ENCODE measurements around the gene PLXNC1. TPM values are rescaled to one million over a fixed set of nuclear protein-coding genes. Genes with fewer than 3 reads are reported as not detected.

Gene PLXNC1
- total RNA-seq, 3 donors from 2014 or later: 5.2 to 13.2 (median 6.2) TPM

- DNase-seq: no peak
- H3K9me3 ChIP-seq: no peaks in the 10 kb centered on the region
Measured at GRCh38 chr12:94135896-94136295, 12.5 kb upstream of the PLXNC1 start.

GRCh38 chr12:94139816-94140215, 8.6 kb upstream of the PLXNC1 start:
- no peak for ATAC-seq
- no peaks in the 10 kb centered on the region for H3K9me3 ChIP-seq

More at GRCh38 chr12:94135896-94136295, 12.5 kb upstream of the PLXNC1 start:
- no peak overlapping the region for H3K4me3 ChIP-seq
- no peaks in the 10 kb centered on the region for H3K4me1 ChIP-seq (ENCODE audit: low read depth)
- ATAC-seq: no peak
- no peaks in the 10 kb centered on the region for H3K36me3 ChIP-seq (ENCODE audit: low read depth)
- intact Hi-C loops (cut with DNase I, micrococcal nuclease): loop anchor here (5.0 to 10.0 kb wide), 2 partner anchors 299 to 396 kb away; no protein-coding TSS in a partner anchor
- TF ChIP-seq CTCF (IDR thresholded peaks at IDR 0.05): no peak

GRCh38 chr12:94140556-94140955, 7.8 kb upstream of the PLXNC1 start:
- Histone ChIP-seq H3K4me3 (no peak overlapping the region), H3K4me1 (ENCODE audit: low read depth) (no peaks in the 10 kb centered on the region), H3K9me3 (no peaks in the 10 kb centered on the region), H3K36me3 (ENCODE audit: low read depth) (no peaks in the 10 kb centered on the region)
- ATAC-seq: peak; percentile 79
- TF ChIP-seq CTCF (IDR thresholded peaks at IDR 0.05): no peak
- peak; percentile 53 to 67 (median 55) for DNase-seq
- intact Hi-C loops (cut with DNase I, micrococcal nuclease): loop anchor here in 1 of 2 donors (5.0 kb wide), 1 partner anchor 392 kb away; no protein-coding TSS in a partner anchor

More at GRCh38 chr12:94139816-94140215, 8.6 kb upstream of the PLXNC1 start:
- H3K36me3 ChIP-seq (ENCODE audit: low read depth): no peaks in the 10 kb centered on the region
- DNase-seq: no peak
- intact Hi-C loops (cut with DNase I, micrococcal nuclease): loop anchor here (5.0 to 10.0 kb wide), 2 partner anchors 295 to 392 kb away; no protein-coding TSS in a partner anchor
- H3K4me1 ChIP-seq (ENCODE audit: low read depth): no peaks in the 10 kb centered on the region
- H3K4me3 ChIP-seq: no peak overlapping the region
- no peak for TF ChIP-seq CTCF (IDR thresholded peaks at IDR 0.05)

- TF ChIP-seq CTCF (IDR thresholded peaks at IDR 0.05): no peak
- no peak overlapping the region for H3K4me3 ChIP-seq
- no peak for DNase-seq
- ATAC-seq: no peak
- H3K9me3 ChIP-seq: no peaks in the 10 kb centered on the region
- intact Hi-C loops (cut with DNase I, micrococcal nuclease): loop anchor here in 1 of 2 donors (5.0 kb wide), 1 partner anchor 391 kb away; no protein-coding TSS in a partner anchor
- no peaks in the 10 kb centered on the region for H3K36me3 ChIP-seq (ENCODE audit: low read depth)
- no peaks in the 10 kb centered on the region for H3K4me1 ChIP-seq (ENCODE audit: low read depth)
Measured at GRCh38 chr12:94141004-94141764, 7.2 kb upstream of the PLXNC1 start.

GRCh38 chr12:94141892-94142291, 6.5 kb upstream of the PLXNC1 start:
- no peaks in the 10 kb centered on the region for H3K4me1 ChIP-seq (ENCODE audit: low read depth)
- no peak for DNase-seq
- TF ChIP-seq CTCF (IDR thresholded peaks at IDR 0.05): no peak
- intact Hi-C loops (cut with DNase I, micrococcal nuclease): loop anchor here in 1 of 2 donors (5.0 kb wide), 1 partner anchor 390 kb away; no protein-coding TSS in a partner anchor
- no peak overlapping the region for H3K4me3 ChIP-seq
- H3K36me3 ChIP-seq (ENCODE audit: low read depth): no peaks in the 10 kb centered on the region
- ATAC-seq: no peak
- H3K9me3 ChIP-seq: no peaks in the 10 kb centered on the region
